WTC11 (cell line): ENCODE results near the gene ANK2. TPM values are rescaled to one million over a fixed set of nuclear protein-coding genes. Genes with fewer than 3 reads are reported as not detected.

ENCODE experiments used
- ATAC-seq: fragments of 200-7000 bp; cut with Tn5 transposase; 2 replicates; pipeline ENCODE4 v1.10.0; 2021; ENCODE audit warnings: mild to moderate bottlenecking, moderate library complexity
- CTCF ChIA-PET: fragments of 300-600 bp; sonication (Branson Sonifier 250); formaldehyde crosslinking; loops from one replicate; lab custom pipeline; 2021; ENCODE audit warnings: antibody characterized with exemption; lab: Charles Lee
- POLR2A ChIA-PET: fragments of 350-600 bp; sonication (Branson Sonifier 250); formaldehyde crosslinking; loops from one replicate; lab custom pipeline; 2021; ENCODE audit warnings: antibody characterized with exemption; lab: Charles Lee
- DNase-seq: peaks from one replicate; pipeline ENCODE4 v3.0.0; 2021; ENCODE audit warnings: low spot score
- H3K27ac Mint-ChIP-seq: 2 replicates; pipeline ENCODE4 v1.8.0; 2021; ENCODE audit warnings: mixed read lengths
- H3K27me3 Mint-ChIP-seq: 2 replicates; pipeline ENCODE4 v1.8.0; 2021; ENCODE audit warnings: low read depth, mild to moderate bottlenecking, moderate library complexity, mixed read lengths
- H3K36me3 Mint-ChIP-seq: 2 replicates; pipeline ENCODE4 v1.8.0; 2021; ENCODE audit warnings: mixed read lengths
- H3K4me1 Mint-ChIP-seq: 2 replicates; pipeline ENCODE4 v1.8.0; 2022; ENCODE audit warnings: mixed read lengths
- H3K4me3 Mint-ChIP-seq: 2 replicates; pipeline ENCODE4 v1.8.0; 2021; ENCODE audit warnings: mild to moderate bottlenecking, moderate library complexity, mixed read lengths
- H3K9me3 Mint-ChIP-seq: 2 replicates; pipeline ENCODE4 v1.8.0; 2021; ENCODE audit warnings: mixed read lengths
- ARID4B ChIP-seq: sonication (generic); formaldehyde crosslinking; IDR thresholded peaks from 2 replicates; pipeline ENCODE4 v1.8.0; 2023; ENCODE audit warnings: missing genetic modification reagents, mild to moderate bottlenecking, borderline replicate concordance
- ATF1 ChIP-seq: sonication (generic); formaldehyde crosslinking; IDR thresholded peaks from 2 replicates; pipeline ENCODE4 v1.8.1; 2023; ENCODE audit warnings: mild to moderate bottlenecking, moderate library complexity, missing genetic modification reagents
- ATF3 ChIP-seq: sonication (generic); formaldehyde crosslinking; conservative IDR thresholded peaks from 2 replicates; pipeline ENCODE4 v1.8.1; 2022; ENCODE audit warnings: mild to moderate bottlenecking, missing genetic modification reagents
- E2F4 ChIP-seq: sonication (generic); formaldehyde crosslinking; IDR thresholded peaks from 2 replicates; pipeline ENCODE4 v1.8.1; 2022; ENCODE audit warnings: low read depth, mild to moderate bottlenecking, moderate library complexity, missing genetic modification reagents, borderline replicate concordance
- ELF4 ChIP-seq: sonication (generic); formaldehyde crosslinking; IDR thresholded peaks from 2 replicates; pipeline ENCODE4 v1.8.1; 2022; ENCODE audit warnings: low read depth, mild to moderate bottlenecking, moderate library complexity, missing genetic modification reagents
- ESRRA ChIP-seq: sonication (generic); formaldehyde crosslinking; IDR thresholded peaks from 2 replicates; pipeline ENCODE4 v1.8.1; 2022; ENCODE audit warnings: mild to moderate bottlenecking, missing genetic modification reagents, borderline replicate concordance
- GTF2I ChIP-seq: fragments of 250-450 bp; sonication (Bioruptor Pico); conservative IDR thresholded peaks from 2 replicates; pipeline ENCODE4 v1.4.0; 2021; ENCODE audit warnings: mild to moderate bottlenecking
- IRF1 ChIP-seq: sonication (generic); formaldehyde crosslinking; IDR thresholded peaks from 2 replicates; pipeline ENCODE4 v1.8.0; 2023; ENCODE audit warnings: missing genetic modification reagents
- JUN ChIP-seq: sonication (generic); formaldehyde crosslinking; IDR thresholded peaks from 2 replicates; pipeline ENCODE4 v1.8.0; 2023; ENCODE audit warnings: mild to moderate bottlenecking, missing genetic modification reagents
- MYBL2 ChIP-seq: sonication (generic); formaldehyde crosslinking; IDR thresholded peaks from 2 replicates; pipeline ENCODE4 v1.8.1; 2023; ENCODE audit warnings: mild to moderate bottlenecking, moderate library complexity, missing genetic modification reagents
- NR3C1 ChIP-seq: sonication (generic); formaldehyde crosslinking; conservative IDR thresholded peaks from 2 replicates; pipeline ENCODE4 v1.8.1; 2023; ENCODE audit warnings: low read depth, mild to moderate bottlenecking, missing genetic modification reagents
- PREB ChIP-seq: sonication (generic); formaldehyde crosslinking; IDR thresholded peaks from 2 replicates; pipeline ENCODE4 v1.8.1; 2022; ENCODE audit warnings: mild to moderate bottlenecking, missing genetic modification reagents, moderate library complexity, borderline replicate concordance
- RELA ChIP-seq: sonication (generic); formaldehyde crosslinking; IDR thresholded peaks from 2 replicates; pipeline ENCODE4 v1.8.1; 2022; ENCODE audit warnings: missing genetic modification reagents, mild to moderate bottlenecking, borderline replicate concordance
- RORB ChIP-seq: fragments of 250-450 bp; sonication (Bioruptor Pico); IDR thresholded peaks from 2 replicates; pipeline ENCODE4 v1.9.0; 2021; ENCODE audit warnings: mild to moderate bottlenecking
- TCF7 ChIP-seq: sonication (generic); formaldehyde crosslinking; IDR thresholded peaks from 2 replicates; pipeline ENCODE4 v1.8.0; 2022; ENCODE audit warnings: mild to moderate bottlenecking, low read depth, missing genetic modification reagents, moderate library complexity
- ZNF121 ChIP-seq: sonication (generic); formaldehyde crosslinking; IDR thresholded peaks from 2 replicates; pipeline ENCODE4 v1.8.0; 2023; ENCODE audit warnings: missing genetic modification reagents
- ZNF317 ChIP-seq: sonication (generic); formaldehyde crosslinking; IDR thresholded peaks from 2 replicates; pipeline ENCODE4 v1.8.1; 2023; ENCODE audit warnings: low read depth, mild to moderate bottlenecking, moderate library complexity, missing genetic modification reagents, borderline replicate concordance
- ZNF425 ChIP-seq: fragments of 250-450 bp; sonication (Bioruptor Pico); conservative IDR thresholded peaks from 2 replicates; pipeline ENCODE4 v1.9.0; 2021; ENCODE audit warnings: mild to moderate bottlenecking
- ZNF671 ChIP-seq: fragments of 250-450 bp; sonication (Bioruptor Pico); IDR thresholded peaks from 2 replicates; pipeline ENCODE4 v1.8.0; 2021; ENCODE audit warnings: mild to moderate bottlenecking
- total RNA-seq: library from RNA; stranded (reverse); gene quantifications from 3 replicates; pipeline ENCODE4 v1.2.3, GENCODE V29; 2021

Gene ANK2
- total RNA-seq, 1 experiment from 2014 or later, result 27.9 TPM

GRCh38 chr4:113300471-113300928, 251.0 kb downstream of the ANK2 start:
- H3K4me3 Mint-ChIP-seq, result no peak overlapping the region
- no peak for DNase-seq
- peak overlapping the region; percentile 89 for H3K27ac Mint-ChIP-seq
- no peaks in the 10 kb centered on the region for H3K27me3 Mint-ChIP-seq
- no peaks in the 10 kb centered on the region for H3K9me3 Mint-ChIP-seq
- TF ChIP-seq ZNF425 (CRISPR knock-in tag) (no peak), MYBL2 (CRISPR knock-in tag) (no peak), RELA (CRISPR knock-in tag) (no peak), GTF2I (CRISPR knock-in tag) (no peak), RORB (CRISPR knock-in tag) (no peak), PREB (no peak), ARID4B (CRISPR knock-in tag) (no peak), ZNF317 (CRISPR knock-in tag) (no peak), JUN (CRISPR knock-in tag) (no peak), TCF7 (CRISPR knock-in tag) (no peak), ATF3 (CRISPR knock-in tag) (no peak), NR3C1 (no peak), ZNF671 (CRISPR knock-in tag) (no peak), ZNF121 (CRISPR knock-in tag) (no peak), E2F4 (CRISPR knock-in tag) (no peak), ESRRA (CRISPR knock-in tag) (no peak), ATF1 (CRISPR knock-in tag) (no peak), ELF4 (no peak), IRF1 (CRISPR knock-in tag) (no peak)
- TF ChIP-seq, all 79 proteins: peak for 0
- ChIA-PET POLR2A (no interaction called here), CTCF (interaction anchor here (1.3 kb wide), 1 partner anchor 194 kb away, joined by 3 read pairs; no protein-coding TSS in a partner anchor)
- H3K36me3 Mint-ChIP-seq, result no peaks in the 10 kb centered on the region
- H3K4me1 Mint-ChIP-seq, result peaks cover 18% of the 10 kb centered on the region
- peak; percentile 74 for ATAC-seq
